K562 (cell line): ENCODE results near the gene ZNF319. TPM values are rescaled to one million over a fixed set of nuclear protein-coding genes. Genes with fewer than 3 reads are reported as not detected.

Experiments
- ATAC-seq: fragments of 200-7000 bp; cut with Tn5 transposase; 3 replicates; pipeline ENCODE4 v1.9.1; 2020; ENCODE audit warnings: moderate library complexity
- BruUV-seq: library from RNA; stranded (reverse); fragments of 400-500 nt; replicated peaks from 2 replicates; lab custom pipeline; 2021; lab: Mats Ljungman, UMichigan
- CTCF ChIA-PET: fragments of 300-600 bp; formaldehyde crosslinking; extraction: SDS; loops from one replicate; lab custom pipeline; 2021; ENCODE audit warnings: low intra/inter-chr PET ratio; lab: Yijun Ruan, JAX
- POLR2A ChIA-PET: fragments of 300-600, 350-650 bp; sonication (Branson Sonifier 250); formaldehyde crosslinking; extraction: SDS; loops from one replicate; lab custom pipeline; 2021; ENCODE audit warnings: antibody characterized with exemption, inconsistent platforms; lab: Yijun Ruan, JAX
- DNase-seq, 4 experiments: peaks; one replicate each; pipeline versions ENCODE4 v3.0.0 to v3.0.0-alpha.2; 2011 to 2018; ENCODE audit warnings: low spot score in 3 of 4, mixed read lengths in 3 of 4; ENCODE audit errors: extremely low read depth in 1 of 4
- FAIRE-seq: peaks from 2 replicates; lab custom pipeline; 2011; peaks lifted over from hg19 to GRCh38; lab: Jason Lieb, UNC
- H2AFZ ChIP-seq: 2 replicates; pipeline ENCODE4 v1.6.0; 2011; ENCODE audit warnings: low read depth, low read length, control low read depth, inconsistent platforms
- H3K27ac ChIP-seq: fragments of 200-600 bp; 3 replicates; pipeline ENCODE4 v1.8.0; 2011; ENCODE audit warnings: low read depth, mild to moderate bottlenecking, control low read depth, inconsistent platforms, low read length, moderate library complexity, mixed read lengths; ENCODE audit errors: extremely low read depth
- H3K27me3 ChIP-seq, 2 experiments: fragments of 300-600 bp in 1 of 2; 2 replicates in 1 of 2; 3 replicates in 1 of 2; pipeline versions ENCODE4 v1.6.0 to v1.8.0; 2011; ENCODE audit warnings: inconsistent platforms in 2 of 2, low read length in 2 of 2, mild to moderate bottlenecking in 1 of 2, mixed read lengths in 1 of 2, moderate library complexity in 1 of 2; ENCODE audit not compliant: control insufficient read depth in 2 of 2, insufficient read depth in 2 of 2
- H3K36me3 ChIP-seq: fragments of 300-600 bp; 3 replicates; pipeline ENCODE4 v1.8.0; 2011; ENCODE audit warnings: mild to moderate bottlenecking, low read length, inconsistent platforms; ENCODE audit not compliant: control insufficient read depth, insufficient read depth
- H3K4me1 ChIP-seq, 2 experiments: fragments of 200-600 bp in 1 of 2; replicated peaks in 1 of 2; 2 replicates in 1 of 2; 3 replicates in 1 of 2; pipeline versions ENCODE4 v1.5.1 to v1.8.0; 2011; ENCODE audit warnings: inconsistent platforms in 2 of 2, low read length in 2 of 2, mild to moderate bottlenecking in 1 of 2, mixed read lengths in 1 of 2, moderate library complexity in 1 of 2; ENCODE audit not compliant: control insufficient read depth in 2 of 2, insufficient read depth in 2 of 2
- H3K4me2 ChIP-seq: 2 replicates; pipeline ENCODE4 v1.6.1; 2011; ENCODE audit warnings: low read length, control low read depth, inconsistent platforms, mixed read lengths; ENCODE audit not compliant: insufficient read depth
- H3K4me3 ChIP-seq: fragments of 200-600 bp; sonication (generic), shearing (Covaris generic); 2 replicates; pipeline ENCODE4 v1.5.1; 2016; ENCODE audit warnings: control low read depth, inconsistent platforms
- H3K79me2 ChIP-seq: fragments of 200-600 bp; 3 replicates; pipeline ENCODE4 v1.8.0; 2011; ENCODE audit warnings: low read length, inconsistent platforms; ENCODE audit not compliant: control insufficient read depth, insufficient read depth
- H3K9ac ChIP-seq, 2 experiments: 2 replicates each; pipeline versions ENCODE4 v1.6.0 to v1.6.1; 2011; ENCODE audit warnings: low read depth in 2 of 2, low read length in 2 of 2, control low read depth in 1 of 2, inconsistent platforms in 1 of 2, mild to moderate bottlenecking in 1 of 2, mixed read lengths in 1 of 2; ENCODE audit not compliant: insufficient read depth in 1 of 2
- H3K9me1 ChIP-seq: one replicate; pipeline ENCODE4 v1.6.0; 2011; ENCODE audit warnings: inconsistent platforms, mild to moderate bottlenecking, low read length, moderate library complexity; ENCODE audit not compliant: control insufficient read depth, insufficient read depth
- H3K9me3 ChIP-seq: replicated peaks from 2 replicates; pipeline ENCODE4 v1.5.1; 2011; ENCODE audit warnings: low read depth, low read length, inconsistent platforms; ENCODE audit not compliant: control insufficient read depth, insufficient read depth
- H4K20me1 ChIP-seq: replicated peaks from 2 replicates; pipeline ENCODE4 v1.6.1; 2011; ENCODE audit warnings: low read length, inconsistent platforms, mixed read lengths; ENCODE audit not compliant: control insufficient read depth, insufficient read depth
- C11orf30 ChIP-seq: fragments of 450-650 bp; IDR thresholded peaks from 2 replicates; pipeline ENCODE4 v1.6.1; 2016; ENCODE audit warnings: low read depth, mild to moderate bottlenecking
- CBFA2T2 ChIP-seq: fragments of 450-650 bp; conservative IDR thresholded peaks from 2 replicates; pipeline ENCODE4 v1.6.1; 2017; ENCODE audit warnings: mild to moderate bottlenecking
- CBFA2T3 ChIP-seq: fragments of 450-650 bp; IDR thresholded peaks from 2 replicates; pipeline ENCODE4 v1.6.1; 2017
- POLR2A ChIP-seq: fragments of 450-650 bp; conservative IDR thresholded peaks from 2 replicates; pipeline ENCODE4 v1.6.1; 2016
- TCF3 ChIP-seq: sonication (generic); formaldehyde crosslinking; IDR thresholded peaks from 2 replicates; pipeline ENCODE4 v1.4.0; 2020; ENCODE audit warnings: mild to moderate bottlenecking, missing genetic modification reagents
- WGBS: fragments of 100-300 bp; shearing (Covaris generic); methylation state at CpG from one replicate; pipeline ENCODE4 v1.1.6; 2016; ENCODE audit warnings: low coverage, mixed read lengths; ENCODE audit not compliant: insufficient coverage; ENCODE audit errors: missing lambda C conversion rate; 5-methylcytosine and 5-hydroxymethylcytosine counted together
- in situ Hi-C: fragments of 300-500 bp; cut with MboI; formaldehyde crosslinking; loops from 4 replicates; pipeline ENCODE4 v1.15.0; 2018; ENCODE audit warnings: inconsistent platforms, mixed read lengths
- intact Hi-C: fragments of 100-400 bp; cut with micrococcal nuclease; formaldehyde crosslinking; loops from 2 replicates; pipeline ENCODE4 v1.14.2; 2022
- polyA plus RNA-seq, 8 experiments: library from polyadenylated mRNA; depleted of rRNA in 4 of 8; stranded (reverse) in 5 of 8; unstranded in 3 of 8; fragments of >200 nt; fragmentation: Nextera tagmentation in 2 of 8; fragmentation: Illumina TruSeq in 1 of 8; extraction: Ambion mirVana in 2 of 8; extraction: Trizol in 1 of 8; gene quantifications; 2 replicates each; pipeline versions ENCODE4 v1.2.1 to v1.2.3, GENCODE V29; 2011 to 2014; ENCODE audit warnings: inconsistent platforms in 1 of 8, missing spikeins in 1 of 8
- total RNA-seq, 7 experiments: library from RNA; depleted of rRNA in 6 of 7; stranded (reverse); fragments of >200 nt in 6 of 7; fragmentation: Illumina TruSeq in 2 of 7; extraction: Trizol in 2 of 7; gene quantifications; 2 replicates each; pipeline versions ENCODE4 v1.2.1 to v1.2.3, GENCODE V29; 2011 to 2021; ENCODE audit warnings: low replicate concordance in 1 of 7
- TF ChIP-seq, protein P1 (sequence below), 2 experiments: fragments of 250-450 bp in 1 of 2; fragments of 450-650 bp in 1 of 2; sonication (Bioruptor Pico) in 1 of 2; IDR thresholded peaks; 2 replicates each; pipeline versions ENCODE4 v1.6.1 to v1.8.0; 2016 to 2021; ENCODE audit warnings: mild to moderate bottlenecking in 2 of 2, moderate library complexity in 2 of 2, missing compliant biosample characterization in 1 of 2, missing genetic modification characterization in 1 of 2
- TF ChIP-seq, protein P2 (sequence below): sonication (generic); formaldehyde crosslinking; IDR thresholded peaks from 2 replicates; pipeline ENCODE4 v1.8.1; 2023; ENCODE audit warnings: mild to moderate bottlenecking, missing genetic modification reagents, moderate library complexity
- TF ChIP-seq, protein P3 (sequence below): IDR thresholded peaks from 2 replicates; pipeline ENCODE4 v1.6.1; 2014; ENCODE audit warnings: antibody characterized with exemption

The ZNF319 gene
- total and polyA plus RNA-seq, 9 of the 15 experiments (the other 6 are each of a cell fraction or from before 2014, with no cell fraction given): 0.20 to 5.7 (median 1.4) TPM

DNA sequence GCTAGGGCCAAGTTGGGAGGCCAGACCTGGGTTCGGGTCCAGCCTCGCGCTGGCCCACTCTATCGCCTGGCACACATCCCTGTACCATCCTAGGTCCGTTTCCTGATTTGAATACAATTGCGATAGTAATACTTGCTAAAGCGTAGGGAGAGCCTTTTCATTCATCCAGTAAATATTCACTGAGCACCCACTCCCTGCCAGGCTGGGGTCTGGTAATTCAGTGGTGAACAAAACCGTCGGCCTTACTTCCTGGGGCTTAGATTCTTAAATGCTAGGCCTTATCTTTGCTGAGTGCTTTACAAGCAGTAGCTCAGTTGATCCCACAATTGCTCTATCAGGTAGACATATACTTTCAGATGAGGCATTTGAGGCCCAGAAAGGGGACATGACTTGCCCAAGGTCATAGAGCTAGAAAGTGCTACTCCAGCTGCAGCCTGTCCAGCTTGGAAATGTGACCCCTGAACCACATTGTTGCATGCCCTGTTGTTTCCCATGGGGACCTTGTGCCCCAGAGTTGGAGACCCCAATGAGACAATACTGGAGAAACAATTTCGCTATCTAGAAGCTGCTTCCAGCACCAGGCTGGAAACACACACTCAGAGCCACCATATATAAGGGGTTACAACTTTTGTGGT, 1.4 kb upstream of the ZNF319 start:
- FAIRE-seq: peak; percentile 77
- peak overlapping the region; percentile 67 to 96 for H3K9ac ChIP-seq

More for the DNA sequence above, 1.4 kb upstream of the ZNF319 start:
- CTCF ChIA-PET: interaction anchor here (0.9 to 3.2 kb wide), 3 partner anchors 94 to 244 kb away, joined by 3 to 33 read pairs (median 5); no protein-coding TSS in a partner anchor
- BruUV-seq: TSS peak; percentile 38
- peaks cover 3% of the 10 kb centered on the region; the same call in 1 of the 2 replicates for H3K9me3 ChIP-seq
- peaks cover 6% of the 10 kb centered on the region; the same call in 2 of the 3 replicates for H3K79me2 ChIP-seq
- H2AFZ ChIP-seq: peak overlapping the region; percentile 66; the same call in 1 of the 2 replicates
- H3K36me3 ChIP-seq: peaks cover 45% of the 10 kb centered on the region; the same call in 1 of the 3 replicates
- in situ Hi-C loops (loop anchor here (5.0 to 10.0 kb wide), 2 partner anchors 100 to 247 kb away; no protein-coding TSS in a partner anchor), intact Hi-C loops (loop anchor here (1.0 to 10.0 kb wide), 5 partner anchors 55 to 427 kb away; partner anchors contain the start of gene KATNB1)
- H3K27ac ChIP-seq: peak overlapping the region; percentile 56
- 13% methylated on average over 10 of the region's 10 CpGs for WGBS
- peaks cover 21 to 31% of the 10 kb centered on the region in 2 experiments; a peak in 4 of 5 replicates for H3K4me1 ChIP-seq
- peak overlapping the region; percentile 84 for H3K4me2 ChIP-seq
- DNase-seq: peak in 1 of 4 experiments; percentile 37
- no peaks in the 10 kb centered on the region for H3K9me1 ChIP-seq
- peak; percentile 5; the same call in 1 of the 3 replicates for ATAC-seq
- H3K27me3 ChIP-seq: no peaks in the 10 kb centered on the region
- no peak for TF ChIP-seq C11orf30
- TF ChIP-seq POLR2A: no peak
- TF ChIP-seq, protein P1, sequence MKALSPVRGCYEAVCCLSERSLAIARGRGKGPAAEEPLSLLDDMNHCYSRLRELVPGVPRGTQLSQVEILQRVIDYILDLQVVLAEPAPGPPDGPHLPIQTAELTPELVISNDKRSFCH (CRISPR knock-in tag; IDR thresholded peaks at IDR 0.05): no peak
- TF ChIP-seq, protein P1 (tag; IDR thresholded peaks at IDR 0.05): no peak
- TF ChIP-seq TCF3 (CRISPR knock-in tag): 0 out of 2 replicates have a peak, but pooled peaks have one; percentile 18
- TF ChIP-seq CBFA2T3: peak; percentile 30; the same call in 1 of the 2 replicates
- TF ChIP-seq CBFA2T2: 0 out of 2 replicates have a peak, but pooled peaks have one; percentile 19
- TF ChIP-seq, protein P2, sequence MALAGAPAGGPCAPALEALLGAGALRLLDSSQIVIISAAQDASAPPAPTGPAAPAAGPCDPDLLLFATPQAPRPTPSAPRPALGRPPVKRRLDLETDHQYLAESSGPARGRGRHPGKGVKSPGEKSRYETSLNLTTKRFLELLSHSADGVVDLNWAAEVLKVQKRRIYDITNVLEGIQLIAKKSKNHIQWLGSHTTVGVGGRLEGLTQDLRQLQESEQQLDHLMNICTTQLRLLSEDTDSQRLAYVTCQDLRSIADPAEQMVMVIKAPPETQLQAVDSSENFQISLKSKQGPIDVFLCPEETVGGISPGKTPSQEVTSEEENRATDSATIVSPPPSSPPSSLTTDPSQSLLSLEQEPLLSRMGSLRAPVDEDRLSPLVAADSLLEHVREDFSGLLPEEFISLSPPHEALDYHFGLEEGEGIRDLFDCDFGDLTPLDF (CRISPR knock-in tag): 0 out of 2 replicates have a peak, but pooled peaks have one; percentile 14
- TF ChIP-seq, protein P3, sequence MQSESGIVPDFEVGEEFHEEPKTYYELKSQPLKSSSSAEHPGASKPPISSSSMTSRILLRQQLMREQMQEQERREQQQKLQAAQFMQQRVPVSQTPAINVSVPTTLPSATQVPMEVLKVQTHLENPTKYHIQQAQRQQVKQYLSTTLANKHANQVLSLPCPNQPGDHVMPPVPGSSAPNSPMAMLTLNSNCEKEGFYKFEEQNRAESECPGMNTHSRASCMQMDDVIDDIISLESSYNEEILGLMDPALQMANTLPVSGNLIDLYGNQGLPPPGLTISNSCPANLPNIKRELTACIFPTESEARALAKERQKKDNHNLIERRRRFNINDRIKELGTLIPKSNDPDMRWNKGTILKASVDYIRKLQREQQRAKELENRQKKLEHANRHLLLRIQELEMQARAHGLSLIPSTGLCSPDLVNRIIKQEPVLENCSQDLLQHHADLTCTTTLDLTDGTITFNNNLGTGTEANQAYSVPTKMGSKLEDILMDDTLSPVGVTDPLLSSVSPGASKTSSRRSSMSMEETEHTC: no peak
- POLR2A ChIA-PET: no interaction called here
- H4K20me1 ChIP-seq: peaks cover 5% of the 10 kb centered on the region
- H3K4me3 ChIP-seq: peak overlapping the region; percentile 94
